Measurements from ENCODE around the gene LRRIQ1. TPM values are rescaled to one million over a fixed set of nuclear protein-coding genes. Genes with fewer than 3 reads are reported as not detected.

Gene LRRIQ1
- total and polyA plus RNA-seq, 2 of the 8 experiments (the other 6 are each of a cell fraction or from before 2014, with no cell fraction given): 0.24 to 0.76 TPM

- Histone ChIP-seq H3K36me3 (ENCODE audit: control insufficient read depth in 2 of 4, insufficient read depth in 4 of 4, low read length in 3 of 4) (no peaks in the 10 kb centered on the region), H3K56ac (replicated peaks; ENCODE audit: insufficient read length, low read depth, low read length) (no peak overlapping the region), H2AK5ac (ENCODE audit: low read depth, low read length) (no peak overlapping the region), H2BK20ac (ENCODE audit: low read length) (no peak overlapping the region), H3K79me2 (ENCODE audit: control insufficient read depth in 1 of 2, insufficient read depth in 2 of 2, low read length in 2 of 2) (no peaks in the 10 kb centered on the region), H3K79me1 (ENCODE audit: low read depth, low read length) (no peaks in the 10 kb centered on the region), H4K20me1 (replicated peaks in 1 of 2; ENCODE audit: control insufficient read depth in 1 of 2, insufficient read depth in 2 of 2, low read length in 2 of 2) (no peaks in the 10 kb centered on the region), H3K4me1 (replicated peaks in 1 of 4; ENCODE audit: control insufficient read depth in 3 of 4, insufficient read depth in 4 of 4, low read length in 3 of 4) (no peaks in the 10 kb centered on the region), H4K8ac (ENCODE audit: extremely low read depth, insufficient read depth, low read length) (no peak overlapping the region), H3K27me3 (replicated peaks in 1 of 4; ENCODE audit: control insufficient read depth in 3 of 4, extremely low read depth in 1 of 4, insufficient read depth in 3 of 4, low read length in 3 of 4) (no peaks in the 10 kb centered on the region), H3K4ac (replicated peaks; ENCODE audit: insufficient read length, low read depth, low read length) (no peak overlapping the region), H3K27ac (ENCODE audit: low read depth, low read length) (no peak overlapping the region), H2AFZ (ENCODE audit: low read length) (no peak overlapping the region), H4K5ac (ENCODE audit: insufficient read length, low read depth, low read length) (no peak overlapping the region), H2BK120ac (replicated peaks; ENCODE audit: low read depth, low read length) (no peak overlapping the region), H2BK15ac (ENCODE audit: low read length) (no peak overlapping the region), H3K23ac (ENCODE audit: insufficient read length) (no peak overlapping the region), H3K23me2 (ENCODE audit: low read depth, low read length) (no peaks in the 10 kb centered on the region), H3K4me2 (ENCODE audit: insufficient read depth in 1 of 2, low read depth in 2 of 2, low read length in 2 of 2) (no peak overlapping the region), H3K9ac (replicated peaks in 1 of 4; ENCODE audit: extremely low read depth in 1 of 4, low read depth in 3 of 4, low read length in 3 of 4) (no peak overlapping the region), H3K18ac (ENCODE audit: extremely low read depth, low read length) (no peak overlapping the region), H2BK12ac (ENCODE audit: low read depth, low read length) (no peak overlapping the region), H3K4me3 (ENCODE audit: extremely low read depth in 1 of 4, insufficient read depth in 2 of 4, low read depth in 3 of 4, low read length in 4 of 4) (no peak overlapping the region), H3K9me3 (ENCODE audit: insufficient read depth in 2 of 2, low read depth in 1 of 2, low read length in 1 of 2) (peaks cover 0 to 4% of the 10 kb centered on the region in 2 experiments; a peak in 1 of 4 replicates), H3K14ac (ENCODE audit: insufficient read length) (no peak overlapping the region), H4K91ac (replicated peaks; ENCODE audit: insufficient read length, low read length) (no peak overlapping the region), H2BK5ac (ENCODE audit: low read depth, low read length) (no peak overlapping the region)
- TF ChIP-seq TBP (IDR thresholded peaks at IDR 0.05; ENCODE audit: low read depth, low read length) (no peak), NANOG (IDR thresholded peaks at IDR 0.05; ENCODE audit: insufficient read depth, low read depth, low read length, poor library complexity, severe bottlenecking) (no peak)
- ChIA-PET CTCF (ENCODE audit: partially characterized antibody) (interaction anchor here (0.7 to 2.0 kb wide), 2 partner anchors 23 to 73 kb away, joined by 3 to 5 read pairs; no protein-coding TSS in a partner anchor), POLR2A (ENCODE audit: partially characterized antibody) (no interaction called here)
- WGBS, 2 experiments (ENCODE audit: extremely low coverage in 1 of 2, insufficient coverage in 1 of 2, insufficient read length in 1 of 2, insufficient replicate concordance in 2 of 2, low coverage in 1 of 2, low lambda C conversion rate in 2 of 2, missing lambda C conversion rate in 1 of 2): 84% methylated on average over 2 of the region's 2 CpGs; no CpG with 5 or more reads in 1 of the 2 experiments
- no peak for FAIRE-seq
- DNase-seq (ENCODE audit: low read depth in 1 of 2, low spot score in 2 of 2): no peak
Measured at GRCh38 chr12:85237327-85237726, 201.2 kb downstream of the LRRIQ1 start.

All from H1 (cell line).